PC-9 (cell line): ENCODE results near the gene TRIO.

ENCODE experiments used
- EZH2 ChIP-seq: fragments of 200-600 bp; sonication (generic); IDR thresholded peaks from 2 replicates; pipeline ENCODE4 v1.8.0; 2017; ENCODE audit warnings: antibody characterized with exemption, low read depth
- TF ChIP-seq, protein P1 (sequence below): fragments of 200-600 bp; sonication (generic); conservative IDR thresholded peaks from 2 replicates; pipeline ENCODE4 v1.6.1; 2017; ENCODE audit warnings: mixed run types, antibody characterized with exemption, mild to moderate bottlenecking, moderate library complexity

DNA sequence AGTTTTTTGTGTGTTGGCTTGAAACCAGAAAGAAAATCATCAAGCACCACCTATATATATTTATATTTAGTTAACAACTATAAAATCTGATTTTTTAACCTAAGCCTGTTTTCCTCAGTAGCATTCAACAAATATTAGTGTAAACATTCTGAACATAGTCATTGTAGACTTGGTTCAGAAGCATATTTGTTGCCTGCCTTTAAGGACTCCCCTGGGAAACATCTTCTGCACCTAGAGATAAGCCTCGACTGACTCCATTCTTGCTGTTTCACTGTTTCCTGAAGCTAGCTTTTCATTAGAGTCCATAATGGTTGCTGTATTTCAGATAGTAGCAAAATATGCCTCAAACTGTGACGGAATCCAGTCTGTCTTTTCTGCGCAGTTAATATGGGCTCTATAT lies 123.5 kb downstream of the TRIO start:
- TF ChIP-seq, protein P1, sequence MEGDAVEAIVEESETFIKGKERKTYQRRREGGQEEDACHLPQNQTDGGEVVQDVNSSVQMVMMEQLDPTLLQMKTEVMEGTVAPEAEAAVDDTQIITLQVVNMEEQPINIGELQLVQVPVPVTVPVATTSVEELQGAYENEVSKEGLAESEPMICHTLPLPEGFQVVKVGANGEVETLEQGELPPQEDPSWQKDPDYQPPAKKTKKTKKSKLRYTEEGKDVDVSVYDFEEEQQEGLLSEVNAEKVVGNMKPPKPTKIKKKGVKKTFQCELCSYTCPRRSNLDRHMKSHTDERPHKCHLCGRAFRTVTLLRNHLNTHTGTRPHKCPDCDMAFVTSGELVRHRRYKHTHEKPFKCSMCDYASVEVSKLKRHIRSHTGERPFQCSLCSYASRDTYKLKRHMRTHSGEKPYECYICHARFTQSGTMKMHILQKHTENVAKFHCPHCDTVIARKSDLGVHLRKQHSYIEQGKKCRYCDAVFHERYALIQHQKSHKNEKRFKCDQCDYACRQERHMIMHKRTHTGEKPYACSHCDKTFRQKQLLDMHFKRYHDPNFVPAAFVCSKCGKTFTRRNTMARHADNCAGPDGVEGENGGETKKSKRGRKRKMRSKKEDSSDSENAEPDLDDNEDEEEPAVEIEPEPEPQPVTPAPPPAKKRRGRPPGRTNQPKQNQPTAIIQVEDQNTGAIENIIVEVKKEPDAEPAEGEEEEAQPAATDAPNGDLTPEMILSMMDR = no peak
- TF ChIP-seq EZH2 = no peak
